Stimulated activated CD4-positive, alpha-beta T cell treated with anti-CD3 and anti-CD28 coated beads, TNF-alpha, amount 100 ng/mL, for 24 hours (primary cell): ENCODE measurements around the gene VDR.

ENCODE experiments used
- DNase-seq, 3 experiments: peaks; one replicate each; pipeline ENCODE4 v3.0.0-alpha.2; 2020; ENCODE audit warnings: low read depth in 3 of 3

VDR gene

DNA sequence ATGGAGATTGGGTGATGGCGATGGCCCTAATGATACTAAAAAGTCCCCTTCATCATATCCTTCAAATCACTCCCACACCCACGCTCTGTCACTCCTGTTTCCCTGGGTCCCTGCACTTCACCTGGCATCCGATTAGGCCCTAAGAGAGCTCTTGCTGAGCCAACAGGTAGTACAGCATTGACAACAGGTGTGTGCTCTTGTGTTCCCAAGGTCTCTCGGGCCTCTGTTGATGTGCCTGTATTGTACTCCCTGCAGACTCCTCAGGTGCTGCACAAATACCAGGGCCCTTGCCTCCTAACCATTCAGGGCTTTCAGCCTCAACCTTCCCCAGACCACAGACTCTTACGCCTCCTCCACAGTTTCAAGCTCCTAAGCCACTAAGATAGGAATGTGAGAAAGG is 25.8 kb upstream of the VDR start:
- DNase-seq: no peak

GRCh38 chr12:47927346-47927745 is 22.6 kb upstream of the VDR start:
- DNase-seq: no peak

DNA sequence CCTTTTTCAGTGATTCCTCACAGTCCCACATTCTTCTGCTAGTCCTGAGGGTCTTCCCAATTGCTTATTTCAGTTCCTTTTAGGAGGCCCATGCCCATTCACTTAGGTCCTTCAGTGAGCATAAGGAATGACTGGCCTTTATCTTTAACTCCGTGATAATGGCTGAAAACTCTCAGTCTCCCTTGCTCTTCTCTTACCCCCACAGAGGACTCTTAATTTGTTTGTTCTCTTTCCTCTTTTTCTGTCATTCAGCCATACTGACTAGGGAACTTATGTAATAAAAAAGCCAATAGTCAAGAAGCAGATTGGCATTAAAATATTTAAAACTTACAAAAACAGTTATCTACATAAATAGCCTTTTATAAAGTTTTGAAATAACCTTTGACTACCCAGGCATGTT is 17.1 kb upstream of the VDR start:
- DNase-seq: no peak

GRCh38 chr12:47920913-47921312 is 16.1 kb upstream of the VDR start:
- no peak for DNase-seq

GRCh38 chr12:47913081-47913480 is 8.3 kb upstream of the VDR start:
- no peak for DNase-seq

- DNase-seq: no peak
Observed at GRCh38 chr12:47912556-47912955, 7.8 kb upstream of the VDR start.

GRCh38 chr12:47910981-47911380 is 6.2 kb upstream of the VDR start:
- DNase-seq: no peak

GRCh38 chr12:47910486-47910885 is 5.7 kb upstream of the VDR start:
- no peak for DNase-seq

DNA sequence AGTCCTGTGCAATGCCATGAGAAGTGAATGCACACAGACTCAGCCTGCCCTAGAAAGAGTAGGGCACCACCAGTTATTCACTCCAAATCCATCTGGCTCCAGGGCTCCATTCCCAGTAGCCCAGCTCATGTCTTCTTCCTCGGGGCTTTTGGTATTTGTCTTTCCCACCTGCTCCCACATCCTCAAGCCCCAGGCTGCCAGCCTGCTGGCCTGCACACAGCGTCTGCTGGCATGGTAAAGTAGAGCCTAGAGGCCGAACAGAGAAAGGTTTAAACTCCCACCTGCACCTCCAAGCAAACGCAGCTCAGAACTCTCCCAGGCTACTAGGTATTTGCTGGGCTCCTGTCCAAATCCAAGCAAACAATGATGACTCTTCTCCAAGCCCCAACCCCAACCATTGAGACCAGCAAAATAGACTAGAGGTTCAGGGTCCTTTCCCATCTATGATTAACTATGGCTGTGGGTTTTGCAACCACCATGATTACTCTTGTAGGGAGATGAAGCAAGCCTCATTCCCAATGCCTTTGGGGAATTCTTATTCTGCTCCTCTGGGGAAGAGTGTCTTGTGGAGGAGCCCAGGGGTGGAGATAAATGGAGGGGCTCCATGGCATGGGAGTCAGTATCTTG is 5.2 kb upstream of the VDR start:
- DNase-seq: no peak

- DNase-seq: no peak
Observed at GRCh38 chr12:47908738-47909137, 3.9 kb upstream of the VDR start.

DNA sequence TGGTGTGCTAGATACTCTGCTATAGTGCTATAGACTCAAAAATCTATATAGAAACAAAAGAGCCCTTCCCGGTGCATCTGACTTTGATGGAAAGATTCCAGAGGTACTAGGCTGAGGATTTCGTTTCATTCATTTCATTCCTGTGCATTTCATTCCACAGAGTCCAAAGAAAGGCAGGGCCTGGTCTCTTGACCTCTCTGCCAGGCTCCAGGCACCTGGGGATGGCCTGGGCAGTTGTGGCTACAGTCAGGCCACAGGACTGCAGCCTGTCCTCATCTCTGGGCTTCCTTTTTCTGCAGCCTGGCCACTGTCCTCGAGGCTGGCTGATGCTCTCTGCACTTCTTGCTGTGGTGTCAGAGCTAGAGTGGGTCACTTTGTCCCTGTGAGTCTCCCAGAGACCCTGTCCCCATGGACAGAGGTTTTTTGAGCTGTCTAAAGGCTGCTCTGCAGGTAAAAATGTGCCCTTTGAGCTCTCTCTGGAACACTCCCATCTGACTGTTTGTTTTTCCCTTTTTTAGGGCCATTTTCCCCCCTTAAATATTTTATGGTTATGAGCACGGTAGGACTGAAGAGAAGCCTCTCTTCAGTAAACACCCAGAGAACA is 3.2 kb upstream of the VDR start:
- no peak for DNase-seq

DNA sequence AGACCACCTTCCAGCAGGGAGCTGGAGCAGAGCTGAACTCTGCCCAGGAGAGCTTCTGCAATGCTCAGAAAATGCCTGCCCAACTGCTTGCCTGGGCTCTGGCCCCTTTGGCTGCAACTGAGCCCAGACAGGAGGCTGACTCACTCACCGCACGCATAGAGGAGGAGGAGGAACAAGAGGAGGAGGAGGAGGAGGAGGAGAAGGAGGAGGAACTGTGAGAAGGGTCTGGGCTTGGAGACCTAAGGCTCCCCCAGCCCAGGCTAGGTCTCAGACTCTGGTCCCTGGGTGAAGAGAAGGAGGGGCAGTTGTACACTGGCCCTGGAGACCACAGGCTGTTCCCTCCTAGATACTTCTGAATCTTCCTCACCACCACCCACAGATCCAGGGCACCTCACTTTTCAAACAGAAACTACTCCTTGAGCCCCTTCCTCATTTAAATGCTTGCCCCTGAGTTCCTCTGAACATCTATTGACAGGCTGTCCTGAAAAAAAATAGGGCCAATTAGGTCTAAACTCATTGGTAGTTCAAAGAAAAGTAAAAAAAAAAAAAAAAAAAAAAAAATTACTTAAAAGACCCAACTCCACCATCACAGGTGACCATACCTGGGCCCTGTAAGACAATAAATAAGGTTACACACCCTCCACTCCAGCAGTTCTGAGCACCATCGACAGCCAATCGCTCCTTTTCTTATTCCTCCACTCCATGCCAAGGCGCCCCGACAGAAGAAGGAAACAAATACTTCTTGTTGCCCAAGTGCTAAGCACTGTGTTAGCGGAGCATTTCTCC is 674 bp downstream of the VDR start:
- DNase-seq: peak; percentile 32 to 72 (median 44)

GRCh38 chr12:47903151-47903611 is 1.6 kb downstream of the VDR start:
- no peak for DNase-seq

- DNase-seq: no peak
Observed at GRCh38 chr12:47902131-47902639, 2.6 kb downstream of the VDR start.

DNA sequence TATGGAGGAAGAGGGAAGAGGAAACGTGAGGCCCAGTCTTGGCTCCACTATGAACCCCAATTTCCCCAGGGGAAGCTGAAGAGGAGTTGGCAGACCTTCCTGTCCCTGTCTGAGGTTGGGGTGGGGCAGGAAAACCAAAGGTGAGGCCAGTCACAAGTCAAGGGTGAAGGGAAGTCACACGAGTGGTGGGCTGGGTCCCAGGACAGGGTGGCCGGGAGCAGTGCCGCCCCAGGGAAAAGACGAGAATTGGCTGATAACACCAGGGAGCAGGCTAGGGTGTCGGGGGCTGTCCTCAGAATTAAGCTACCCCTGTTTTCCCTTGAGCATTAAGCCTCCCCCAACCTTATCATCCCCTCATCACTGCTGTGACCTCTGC is 3.1 kb downstream of the VDR start:
- DNase-seq: no peak

GRCh38 chr12:47901063-47901717 is 3.6 kb downstream of the VDR start:
- no peak for DNase-seq

- DNase-seq: no peak
Observed at GRCh38 chr12:47900131-47901062, 4.4 kb downstream of the VDR start.

GRCh38 chr12:47899466-47899865 is 5.3 kb downstream of the VDR start:
- DNase-seq: no peak

DNA sequence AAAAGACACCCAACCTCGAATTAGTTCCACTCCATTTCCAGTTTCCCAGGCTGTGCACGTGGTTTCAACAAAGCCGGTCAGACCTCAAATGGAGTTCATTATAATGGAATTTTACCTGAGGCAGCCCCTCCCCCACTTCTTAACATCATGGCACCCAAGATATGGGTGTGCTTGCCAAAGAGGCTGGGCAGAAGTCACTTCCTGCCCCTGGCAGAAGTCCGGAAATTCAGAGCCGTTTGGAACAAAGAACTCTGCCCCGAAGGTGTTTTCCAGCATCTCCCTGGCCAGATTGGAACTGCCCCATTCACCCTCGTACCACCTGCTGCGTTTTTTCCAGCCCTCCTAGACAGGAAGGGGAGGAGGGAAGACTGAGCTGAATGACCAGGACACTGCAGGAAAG is 8.2 kb downstream of the VDR start:
- no peak for DNase-seq

- DNase-seq: no peak
Observed at GRCh38 chr12:47896022-47896421, 8.8 kb downstream of the VDR start.

- DNase-seq: no peak
Observed at GRCh38 chr12:47894652-47895051, 10.1 kb downstream of the VDR start.
